Fibroblast of skin of right quadriceps (primary cell): ENCODE results near the gene EIF4G1.
"Not testable (repeated sequence)": the region's sequence is repeated elsewhere in the genome, so short reads cannot be mapped to it uniquely, and the experiment has no call there.

ENCODE experiments used
- DNase-seq: peaks from one replicate; pipeline ENCODE4 v3.0.0-alpha.2; 2013

Gene EIF4G1

GRCh38 chr3:184314363-184314699, at the start of gene EIF4G1:
Gene EIF4G1, plus strand, starts transcription at chr3:184314606. Its CDS starts 1,191 bp downstream, at chr3:184315797.
- DNase-seq: peak; percentile 93

DNA sequence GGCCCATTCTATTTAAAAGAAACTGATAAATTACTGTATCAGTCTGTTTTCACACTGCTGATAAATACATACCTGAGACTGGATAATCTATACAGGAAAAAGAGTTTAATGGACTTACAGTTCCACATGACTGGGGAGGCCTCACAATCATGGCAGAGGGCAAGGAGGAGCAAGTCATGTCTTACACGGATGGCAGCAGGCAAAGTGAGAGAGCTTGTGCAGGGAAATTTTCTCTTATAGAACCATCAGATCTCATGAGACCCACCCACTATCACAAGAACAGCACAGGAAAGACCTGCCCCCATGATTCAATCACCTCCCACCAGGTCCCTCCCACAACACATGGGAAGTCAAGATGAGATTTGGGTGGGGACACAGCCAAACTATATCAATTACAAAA, 47.2 kb upstream of the EIF4G1 start:
- DNase-seq: not testable (repeated sequence)

DNA sequence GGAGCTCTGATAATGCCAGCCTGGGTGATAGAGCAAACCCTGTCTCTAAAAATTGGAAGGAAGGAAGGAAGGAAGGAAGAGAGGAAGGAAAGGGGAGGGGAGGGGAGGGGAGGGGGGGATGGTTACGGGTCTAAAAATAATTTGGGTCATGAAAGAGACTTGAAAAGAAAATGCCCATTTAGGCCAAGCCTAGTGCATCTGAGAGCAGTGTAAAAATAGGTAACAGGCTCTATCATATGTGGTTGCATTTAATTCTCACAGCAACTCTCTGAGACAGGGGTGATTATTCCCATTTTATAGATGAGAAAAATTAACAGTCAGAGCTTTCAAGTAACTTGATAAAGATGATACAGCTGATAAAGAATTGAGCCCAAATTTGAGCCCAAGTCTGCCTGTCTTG, 42.1 kb upstream of the EIF4G1 start:
- DNase-seq: no peak

DNA sequence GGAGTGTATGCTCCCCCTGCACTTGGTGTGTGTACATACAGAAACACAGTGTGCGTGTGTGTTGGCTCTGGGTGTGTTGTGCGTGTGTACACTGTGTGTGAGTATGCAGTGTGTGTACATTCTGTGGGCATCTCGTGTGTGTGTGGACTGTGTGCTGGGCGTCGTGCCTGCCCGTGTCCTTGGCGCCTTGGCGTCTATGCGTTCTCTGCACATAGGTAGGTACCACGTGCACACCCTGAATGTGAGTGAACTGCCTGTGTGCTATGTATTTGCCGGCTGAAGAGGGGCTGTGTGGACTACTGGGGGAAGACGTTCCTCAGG, 39.1 kb upstream of the EIF4G1 start:
- no peak for DNase-seq

GRCh38 chr3:184275961-184276910, 38.2 kb upstream of the EIF4G1 start, which contains the start of gene ECE2:
Gene ECE2, plus strand, starts transcription at chr3:184276022. Its CDS starts 132 bp downstream, at chr3:184276154.
- DNase-seq: no peak

DNA sequence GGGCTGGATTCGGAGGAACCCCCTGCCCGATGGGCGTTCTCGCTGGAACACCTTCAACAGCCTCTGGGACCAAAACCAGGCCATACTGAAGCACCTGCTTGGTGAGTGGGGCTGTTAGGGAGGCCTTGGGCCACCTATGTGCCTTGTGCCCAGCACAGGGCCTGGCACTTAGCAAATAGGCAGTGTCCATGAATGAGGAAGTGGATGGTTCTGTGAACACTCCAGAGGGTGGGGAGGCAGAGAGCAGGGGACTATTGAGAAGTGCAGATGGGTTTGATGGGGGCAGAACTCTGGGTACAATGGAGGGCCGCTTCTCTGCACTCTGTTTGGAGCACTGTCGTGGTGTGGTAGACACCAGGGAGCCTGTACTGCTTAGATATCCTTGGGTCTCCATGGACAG, 37.0 kb upstream of the EIF4G1 start:
- DNase-seq: no peak

GRCh38 chr3:184282941-184283340, 31.5 kb upstream of the EIF4G1 start:
- DNase-seq: no peak

DNA sequence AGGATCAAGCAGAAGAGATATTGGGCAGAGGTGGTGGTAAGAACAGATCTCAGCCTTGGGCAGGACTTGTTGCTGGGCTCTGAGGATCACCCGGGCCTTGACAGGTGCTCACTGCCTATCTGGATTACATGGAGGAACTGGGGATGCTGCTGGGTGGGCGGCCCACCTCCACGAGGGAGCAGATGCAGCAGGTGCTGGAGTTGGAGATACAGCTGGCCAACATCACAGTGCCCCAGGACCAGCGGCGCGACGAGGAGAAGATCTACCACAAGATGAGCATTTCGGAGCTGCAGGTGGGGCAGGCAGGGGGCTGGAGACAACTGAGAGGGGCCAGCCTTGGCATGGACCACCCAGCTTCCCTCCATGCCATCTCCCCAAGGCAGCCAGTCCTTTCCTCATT, 30.7 kb upstream of the EIF4G1 start:
- DNase-seq: no peak

DNA sequence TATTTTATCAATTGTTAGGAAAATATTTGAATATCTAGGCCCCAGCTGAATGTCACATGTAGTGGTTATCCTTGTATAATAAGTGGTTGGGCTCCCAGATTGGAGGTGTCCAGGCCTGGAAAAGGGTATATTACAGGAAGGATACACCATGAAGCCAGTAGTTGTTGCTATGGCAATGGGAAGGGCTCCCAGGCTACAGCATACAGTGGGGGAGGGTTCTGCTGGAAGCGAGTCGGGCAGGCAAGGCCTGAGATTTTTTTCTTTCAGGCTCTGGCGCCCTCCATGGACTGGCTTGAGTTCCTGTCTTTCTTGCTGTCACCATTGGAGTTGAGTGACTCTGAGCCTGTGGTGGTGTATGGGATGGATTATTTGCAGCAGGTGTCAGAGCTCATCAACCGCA, 29.7 kb upstream of the EIF4G1 start:
- peak; percentile 69 for DNase-seq

- peak; percentile 30 for DNase-seq
Measured at GRCh38 chr3:184289426-184289938, 24.9 kb upstream of the EIF4G1 start.

DNA sequence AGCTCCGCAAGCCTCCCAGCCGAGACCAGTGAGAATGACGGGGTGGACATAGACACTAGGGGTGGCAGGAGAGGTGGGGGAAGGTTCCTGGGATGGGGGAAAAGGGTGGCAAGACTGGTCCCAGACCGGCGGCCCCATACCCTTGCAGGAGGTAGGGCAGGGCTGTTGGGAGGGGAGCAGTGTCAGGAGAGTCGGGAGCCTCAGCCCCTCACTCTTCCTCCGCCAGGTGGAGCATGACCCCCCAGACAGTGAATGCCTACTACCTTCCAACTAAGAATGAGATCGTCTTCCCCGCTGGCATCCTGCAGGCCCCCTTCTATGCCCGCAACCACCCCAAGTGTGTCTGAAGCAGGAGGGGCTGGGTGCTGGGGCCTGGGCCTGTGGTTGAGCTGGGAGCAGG, 24.1 kb upstream of the EIF4G1 start:
- no peak for DNase-seq

DNA sequence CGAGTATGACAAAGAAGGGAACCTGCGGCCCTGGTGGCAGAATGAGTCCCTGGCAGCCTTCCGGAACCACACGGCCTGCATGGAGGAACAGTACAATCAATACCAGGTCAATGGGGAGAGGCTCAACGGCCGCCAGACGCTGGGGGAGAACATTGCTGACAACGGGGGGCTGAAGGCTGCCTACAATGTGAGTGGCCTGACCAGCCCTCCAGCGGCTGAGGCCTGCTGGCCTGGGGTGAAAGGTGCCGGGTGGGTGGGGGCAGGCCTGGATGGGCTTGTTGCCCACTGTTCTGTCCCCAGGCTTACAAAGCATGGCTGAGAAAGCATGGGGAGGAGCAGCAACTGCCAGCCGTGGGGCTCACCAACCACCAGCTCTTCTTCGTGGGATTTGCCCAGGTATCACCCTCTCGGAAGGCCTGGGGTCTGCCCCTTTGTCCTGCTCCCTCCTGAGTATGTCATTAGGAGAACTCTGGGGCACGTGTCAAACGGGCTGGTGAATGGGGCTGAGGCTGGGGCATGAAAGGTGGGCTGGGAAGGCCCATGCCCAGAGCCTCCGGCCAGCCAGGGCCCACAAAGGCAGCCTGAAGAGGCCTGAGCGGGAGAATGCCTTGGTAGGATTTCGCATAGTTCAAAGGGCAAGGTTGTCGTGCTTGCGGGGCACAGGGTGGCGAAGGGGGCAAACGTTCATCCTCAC, 23.2 kb upstream of the EIF4G1 start:
- no peak for DNase-seq

DNA sequence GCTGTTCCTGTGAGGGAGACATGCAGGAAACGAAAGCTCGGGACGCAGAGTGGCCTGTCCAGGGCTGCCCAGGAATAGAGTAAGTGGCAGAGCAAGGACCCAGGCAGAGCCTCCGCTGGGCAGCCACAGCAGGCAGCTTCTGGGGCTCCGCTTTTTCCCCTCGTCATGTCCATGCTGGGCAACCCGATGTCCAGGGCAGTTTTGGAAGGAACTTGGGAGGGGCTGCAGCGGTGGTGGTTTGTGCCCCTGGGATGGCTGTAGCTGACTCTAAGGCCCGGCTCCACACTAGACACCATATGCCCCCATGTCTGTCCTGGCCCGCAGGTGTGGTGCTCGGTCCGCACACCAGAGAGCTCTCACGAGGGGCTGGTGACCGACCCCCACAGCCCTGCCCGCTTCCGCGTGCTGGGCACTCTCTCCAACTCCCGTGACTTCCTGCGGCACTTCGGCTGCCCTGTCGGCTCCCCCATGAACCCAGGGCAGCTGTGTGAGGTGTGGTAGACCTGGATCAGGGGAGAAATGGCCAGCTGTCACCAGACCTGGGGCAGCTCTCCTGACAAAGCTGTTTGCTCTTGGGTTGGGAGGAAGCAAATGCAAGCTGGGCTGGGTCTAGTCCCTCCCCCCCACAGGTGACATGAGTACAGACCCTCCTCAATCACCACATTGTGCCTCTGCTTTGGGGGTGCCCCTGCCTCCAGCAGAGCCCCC, 22.5 kb upstream of the EIF4G1 start:
- DNase-seq: no peak

GRCh38 chr3:184295771-184296170, 18.6 kb upstream of the EIF4G1 start:
- no peak for DNase-seq

GRCh38 chr3:184296616-184297015, 17.8 kb upstream of the EIF4G1 start:
- no peak for DNase-seq

DNA sequence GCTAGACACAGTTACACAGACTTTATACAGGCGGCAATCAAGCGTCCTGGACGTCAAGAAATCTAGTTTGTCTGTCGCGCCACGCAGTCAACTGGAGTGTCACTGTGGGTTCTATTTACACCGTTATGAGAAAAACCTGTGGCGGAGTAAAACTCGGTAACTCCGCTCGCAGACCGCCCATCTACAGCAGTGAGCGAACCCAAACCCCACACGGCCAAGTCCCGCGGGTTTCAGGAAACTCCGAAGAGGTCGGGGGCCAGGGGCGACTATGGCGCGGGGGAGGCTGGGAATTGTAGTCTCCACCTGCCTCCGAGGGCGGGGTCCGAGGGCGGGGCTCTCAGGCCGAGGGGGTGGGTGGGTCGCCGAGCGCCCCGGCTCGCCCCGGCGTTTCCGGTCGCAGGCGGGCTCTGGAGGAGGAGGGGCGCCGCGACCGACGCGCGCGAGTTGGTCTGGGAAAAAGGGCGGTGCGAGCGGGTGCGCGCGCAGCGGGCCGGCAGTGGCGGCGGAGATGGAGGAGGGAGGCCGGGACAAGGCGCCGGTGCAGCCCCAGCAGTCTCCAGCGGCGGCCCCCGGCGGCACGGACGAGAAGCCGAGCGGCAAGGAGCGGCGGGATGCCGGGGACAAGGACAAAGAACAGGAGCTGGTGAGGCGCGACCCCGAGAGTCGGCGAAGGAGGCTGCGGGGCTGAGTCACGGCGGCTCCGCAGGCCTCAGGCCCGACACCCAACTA, 15.5 kb upstream of the EIF4G1 start, which contains the start of gene PSMD2:
Gene PSMD2, plus strand, starts transcription at position 483 of the 729 bp plus-strand sequence. Its CDS starts 26 bp downstream, at position 509.
- DNase-seq: peak; percentile 97

DNA sequence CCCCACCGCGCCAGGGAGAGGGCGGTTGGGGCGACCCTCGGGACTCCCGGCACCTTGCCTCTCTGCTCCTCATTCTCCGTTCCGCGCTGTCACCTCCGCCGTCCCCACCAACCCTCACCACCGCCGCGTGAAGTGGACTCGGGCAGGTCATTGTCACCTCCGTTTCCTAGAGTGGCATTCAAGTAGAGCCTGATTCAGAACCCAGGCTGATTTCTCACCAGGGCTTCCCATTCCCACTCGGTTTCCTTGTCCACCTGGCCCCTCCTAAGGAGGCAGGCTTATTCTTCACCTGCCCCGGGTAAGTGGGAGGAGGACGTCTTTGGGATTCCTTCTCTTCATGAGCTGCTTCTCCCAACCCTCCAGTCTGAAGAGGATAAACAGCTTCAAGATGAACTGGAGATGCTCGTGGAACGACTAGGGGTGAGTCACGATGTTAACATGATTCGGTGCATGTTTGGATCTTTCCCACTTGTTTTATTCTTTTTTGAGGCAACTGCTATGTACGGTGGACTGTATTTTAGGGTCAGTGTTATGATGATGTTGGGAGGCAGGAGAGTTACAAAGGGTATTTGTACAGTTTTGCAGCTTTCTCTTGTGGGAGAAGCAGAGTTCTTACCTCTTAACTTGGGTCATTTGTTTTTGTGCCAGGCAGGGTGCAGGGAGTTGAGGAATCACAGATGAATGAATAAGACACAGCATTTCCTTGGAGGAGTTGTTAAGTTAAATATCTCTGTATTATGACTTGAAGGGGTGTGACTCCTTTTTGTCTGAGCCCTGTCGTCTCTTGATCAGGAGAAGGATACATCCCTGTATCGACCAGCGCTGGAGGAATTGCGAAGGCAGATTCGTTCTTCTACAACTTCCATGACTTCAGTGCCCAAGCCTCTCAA, 14.7 kb upstream of the EIF4G1 start:
- peak; percentile 33 for DNase-seq

DNA sequence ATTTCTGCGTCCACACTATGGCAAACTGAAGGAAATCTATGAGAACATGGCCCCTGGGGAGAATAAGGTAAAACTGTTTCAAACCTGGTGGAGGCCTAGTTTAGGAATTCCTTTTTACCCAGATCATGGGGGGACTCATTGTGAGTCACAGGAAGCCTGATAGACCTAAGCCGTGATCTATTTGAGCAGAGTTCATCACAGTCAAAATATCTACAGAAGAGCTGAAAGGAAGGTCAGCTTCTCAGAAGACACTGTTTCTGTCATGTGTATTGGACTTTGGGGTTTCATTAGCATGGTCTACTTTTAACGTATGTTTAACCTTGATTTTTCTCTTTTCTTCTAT, 14.1 kb upstream of the EIF4G1 start:
- peak; percentile 64 for DNase-seq

DNA sequence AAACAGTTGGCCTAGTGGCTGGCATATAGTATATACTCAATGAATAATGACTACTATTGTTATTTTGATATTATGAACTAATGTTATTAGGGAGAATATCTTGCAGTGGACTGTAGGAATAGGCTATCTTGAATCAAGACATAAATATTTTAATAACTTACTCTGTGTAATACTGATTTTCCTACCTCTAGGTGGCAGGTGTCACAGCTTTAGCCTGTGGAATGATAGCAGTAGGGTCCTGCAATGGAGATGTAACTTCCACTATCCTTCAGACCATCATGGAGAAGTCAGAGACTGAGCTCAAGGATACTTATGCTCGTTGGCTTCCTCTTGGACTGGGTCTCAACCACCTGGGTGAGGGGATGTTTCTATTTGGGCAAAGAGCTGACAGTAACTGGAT, 8.8 kb upstream of the EIF4G1 start:
- peak; percentile 18 for DNase-seq

DNA sequence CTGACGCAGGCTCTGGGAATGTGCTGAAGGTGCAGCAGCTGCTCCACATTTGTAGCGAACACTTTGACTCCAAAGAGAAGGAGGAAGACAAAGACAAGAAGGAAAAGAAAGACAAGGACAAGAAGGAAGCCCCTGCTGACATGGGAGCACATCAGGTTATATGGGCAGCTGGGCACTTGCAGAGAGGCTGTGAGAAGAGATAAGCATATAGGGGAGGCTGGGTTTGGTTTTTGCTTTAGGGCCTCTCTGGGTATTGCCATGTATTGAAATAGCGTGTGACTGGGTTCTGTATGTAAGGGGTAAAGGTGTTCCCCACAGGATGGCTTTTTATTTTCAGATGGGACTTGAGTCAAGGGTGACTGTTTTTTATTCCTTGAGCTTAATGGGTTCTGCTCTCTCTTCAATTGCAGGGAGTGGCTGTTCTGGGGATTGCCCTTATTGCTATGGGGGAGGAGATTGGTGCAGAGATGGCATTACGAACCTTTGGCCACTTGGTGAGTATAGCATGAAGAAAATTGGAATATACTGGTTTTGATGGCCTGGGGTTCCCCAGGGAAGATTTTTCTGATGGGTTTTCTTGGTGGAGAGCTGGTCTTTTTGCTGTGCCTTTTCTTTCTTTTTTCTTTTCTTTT, 7.9 kb upstream of the EIF4G1 start:
- DNase-seq: no peak

DNA sequence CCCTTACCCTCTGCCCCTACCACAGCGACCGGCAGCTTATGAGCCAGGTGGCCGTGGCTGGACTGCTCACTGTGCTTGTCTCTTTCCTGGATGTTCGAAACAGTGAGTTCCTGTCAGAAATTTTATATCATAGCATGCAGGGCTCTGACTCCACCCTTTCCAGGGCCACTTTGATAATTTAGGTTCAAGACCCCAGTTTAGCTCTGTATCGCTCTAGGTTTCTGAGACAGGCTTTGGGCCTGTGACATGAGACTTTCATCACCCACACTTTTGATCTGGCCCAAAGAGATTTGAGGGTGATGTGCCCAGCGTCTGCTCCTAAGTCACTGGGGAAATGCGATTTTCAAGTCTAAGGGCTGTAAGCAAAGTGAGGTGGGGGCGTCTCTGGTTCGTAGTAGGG, 6.5 kb upstream of the EIF4G1 start:
- no peak for DNase-seq
